ENCODE results near the gene PPP3CA. TPM values are rescaled to one million over a fixed set of nuclear protein-coding genes. Genes with fewer than 3 reads are reported as not detected.

Gene PPP3CA
- total RNA-seq, 1 experiment from 2014 or later = 40.2 TPM

GRCh38 chr4:101240099-101240498, 107.2 kb downstream of the PPP3CA start:
- H3K4me3 ChIP-seq = no peak overlapping the region
- H3K36me3 ChIP-seq (ENCODE audit: low read depth) = no peaks in the 10 kb centered on the region
- H3K27ac ChIP-seq = no peak overlapping the region
- H3K4me2 ChIP-seq = no peak overlapping the region
- no peaks in the 10 kb centered on the region for H3F3A ChIP-seq (ENCODE audit: insufficient read depth, low read depth)
- no peaks in the 10 kb centered on the region for H3K9me2 ChIP-seq (ENCODE audit: insufficient read depth)
- CTCF ChIA-PET = no interaction called here
- H4K20me1 ChIP-seq (ENCODE audit: insufficient read depth) = no peaks in the 10 kb centered on the region
- DNase-seq = no peak
- BruUV-seq (replicated peaks) = no TSS peak
- peaks cover 26% of the 10 kb centered on the region for H3K79me2 ChIP-seq (ENCODE audit: low read depth)
- H2AFZ ChIP-seq = no peak overlapping the region
- no peaks in the 10 kb centered on the region for H3K27me3 ChIP-seq (ENCODE audit: insufficient read depth, low read depth)
- intact Hi-C loops (cut with micrococcal nuclease; ENCODE audit: unreplicated experiment) = no loop called here
- peaks cover 9% of the 10 kb centered on the region; the same call in 1 of the 2 replicates for H3K4me1 ChIP-seq (replicated peaks; ENCODE audit: insufficient read depth)
- POLR2A ChIA-PET (ENCODE audit: unreplicated experiment) = no interaction called here
- TF ChIP-seq EZH2 (IDR thresholded peaks at IDR 0.05; ENCODE audit: low read depth) = no peak
- TF ChIP-seq, protein P1, sequence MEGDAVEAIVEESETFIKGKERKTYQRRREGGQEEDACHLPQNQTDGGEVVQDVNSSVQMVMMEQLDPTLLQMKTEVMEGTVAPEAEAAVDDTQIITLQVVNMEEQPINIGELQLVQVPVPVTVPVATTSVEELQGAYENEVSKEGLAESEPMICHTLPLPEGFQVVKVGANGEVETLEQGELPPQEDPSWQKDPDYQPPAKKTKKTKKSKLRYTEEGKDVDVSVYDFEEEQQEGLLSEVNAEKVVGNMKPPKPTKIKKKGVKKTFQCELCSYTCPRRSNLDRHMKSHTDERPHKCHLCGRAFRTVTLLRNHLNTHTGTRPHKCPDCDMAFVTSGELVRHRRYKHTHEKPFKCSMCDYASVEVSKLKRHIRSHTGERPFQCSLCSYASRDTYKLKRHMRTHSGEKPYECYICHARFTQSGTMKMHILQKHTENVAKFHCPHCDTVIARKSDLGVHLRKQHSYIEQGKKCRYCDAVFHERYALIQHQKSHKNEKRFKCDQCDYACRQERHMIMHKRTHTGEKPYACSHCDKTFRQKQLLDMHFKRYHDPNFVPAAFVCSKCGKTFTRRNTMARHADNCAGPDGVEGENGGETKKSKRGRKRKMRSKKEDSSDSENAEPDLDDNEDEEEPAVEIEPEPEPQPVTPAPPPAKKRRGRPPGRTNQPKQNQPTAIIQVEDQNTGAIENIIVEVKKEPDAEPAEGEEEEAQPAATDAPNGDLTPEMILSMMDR (conservative IDR thresholded peaks at IDR 0.05) = no peak
- H3K9me3 ChIP-seq (ENCODE audit: insufficient read depth, low read depth) = no peaks in the 10 kb centered on the region

- H2AFZ ChIP-seq = no peak overlapping the region
- POLR2A ChIA-PET (ENCODE audit: unreplicated experiment) = no interaction called here
- no peaks in the 10 kb centered on the region for H3F3A ChIP-seq (ENCODE audit: insufficient read depth, low read depth)
- no peaks in the 10 kb centered on the region for H3K27me3 ChIP-seq (ENCODE audit: insufficient read depth, low read depth)
- no peaks in the 10 kb centered on the region for H3K36me3 ChIP-seq (ENCODE audit: low read depth)
- no peak for DNase-seq
- CTCF ChIA-PET = no interaction called here
- no peak overlapping the region for H3K4me3 ChIP-seq
- intact Hi-C loops (cut with micrococcal nuclease; ENCODE audit: unreplicated experiment) = no loop called here
- no peaks in the 10 kb centered on the region for H4K20me1 ChIP-seq (ENCODE audit: insufficient read depth)
- H3K4me1 ChIP-seq (replicated peaks; ENCODE audit: insufficient read depth) = peaks cover 9% of the 10 kb centered on the region; the same call in 1 of the 2 replicates
- peaks cover 26% of the 10 kb centered on the region for H3K79me2 ChIP-seq (ENCODE audit: low read depth)
- TF ChIP-seq, protein P1 (conservative IDR thresholded peaks at IDR 0.05) = no peak
- no peak for TF ChIP-seq EZH2 (IDR thresholded peaks at IDR 0.05; ENCODE audit: low read depth)
- no TSS peak for BruUV-seq (replicated peaks)
- no peaks in the 10 kb centered on the region for H3K9me3 ChIP-seq (ENCODE audit: insufficient read depth, low read depth)
- peak overlapping the region; percentile 19; the same call in 1 of the 2 replicates for H3K27ac ChIP-seq
- H3K4me2 ChIP-seq = no peak overlapping the region
- H3K9me2 ChIP-seq (ENCODE audit: insufficient read depth) = no peaks in the 10 kb centered on the region
These were observed 107.7 kb downstream of the PPP3CA start for GRCh38 chr4:101239665-101240064.

GRCh38 chr4:101238706-101239105, 108.6 kb downstream of the PPP3CA start:
- TF ChIP-seq, protein P1 (conservative IDR thresholded peaks at IDR 0.05) = no peak
- no peak for TF ChIP-seq EZH2 (IDR thresholded peaks at IDR 0.05; ENCODE audit: low read depth)
- 0 out of 2 replicates have a peak overlapping the region, but pooled peaks have one; percentile 19 for H3K27ac ChIP-seq
- no peaks in the 10 kb centered on the region for H3K9me2 ChIP-seq (ENCODE audit: insufficient read depth)
- peaks cover 26% of the 10 kb centered on the region for H3K79me2 ChIP-seq (ENCODE audit: low read depth)
- CTCF ChIA-PET = no interaction called here
- no peaks in the 10 kb centered on the region for H3F3A ChIP-seq (ENCODE audit: insufficient read depth, low read depth)
- H3K4me1 ChIP-seq (replicated peaks; ENCODE audit: insufficient read depth) = peaks cover 9% of the 10 kb centered on the region; the same call in 1 of the 2 replicates
- no peaks in the 10 kb centered on the region for H3K9me3 ChIP-seq (ENCODE audit: insufficient read depth, low read depth)
- H3K4me3 ChIP-seq = no peak overlapping the region
- intact Hi-C loops (cut with micrococcal nuclease; ENCODE audit: unreplicated experiment) = no loop called here
- BruUV-seq (replicated peaks) = no TSS peak
- H3K4me2 ChIP-seq = no peak overlapping the region
- H2AFZ ChIP-seq = no peak overlapping the region
- no peaks in the 10 kb centered on the region for H3K36me3 ChIP-seq (ENCODE audit: low read depth)
- no peaks in the 10 kb centered on the region for H3K27me3 ChIP-seq (ENCODE audit: insufficient read depth, low read depth)
- DNase-seq = no peak
- H4K20me1 ChIP-seq (ENCODE audit: insufficient read depth) = no peaks in the 10 kb centered on the region
- POLR2A ChIA-PET (ENCODE audit: unreplicated experiment) = no interaction called here
